ENCODE measurements around the gene ALDH16A1. TPM values are rescaled to one million over a fixed set of nuclear protein-coding genes. Genes with fewer than 3 reads are reported as not detected.

The ALDH16A1 gene
- total and polyA plus RNA-seq, 9 donors: 0.93 to 24.2 (median 20.2) TPM

GRCh38 chr19:49437231-49437630 lies 15.8 kb upstream of the ALDH16A1 start:
- WGBS, 3 donors: 11 to 14% (median 14%) methylated on average over 8 of the region's 8 CpGs
- Histone ChIP-seq H3K4me3 (no peak overlapping the region), H3K27ac (no peak overlapping the region), H3K9me3 (no peaks in the 10 kb centered on the region), H3K27me3 (peaks cover 1% of the 10 kb centered on the region), H3K4me1 (ENCODE audit: insufficient read depth) (no peaks in the 10 kb centered on the region), H3K36me3 (no peaks in the 10 kb centered on the region)
- intact Hi-C loops (cut with DNase I): loop anchor here in 2 of 4 donors (5.0 to 10.0 kb wide), 2 partner anchors 40 to 62 kb away; no protein-coding TSS in a partner anchor
- TF ChIP-seq POLR2A (IDR thresholded peaks at IDR 0.05): no peak
- no peak for TF ChIP-seq CTCF (IDR thresholded peaks at IDR 0.05)
- TF ChIP-seq EP300 (IDR thresholded peaks at IDR 0.05): no peak
- no peak for DNase-seq

DNA sequence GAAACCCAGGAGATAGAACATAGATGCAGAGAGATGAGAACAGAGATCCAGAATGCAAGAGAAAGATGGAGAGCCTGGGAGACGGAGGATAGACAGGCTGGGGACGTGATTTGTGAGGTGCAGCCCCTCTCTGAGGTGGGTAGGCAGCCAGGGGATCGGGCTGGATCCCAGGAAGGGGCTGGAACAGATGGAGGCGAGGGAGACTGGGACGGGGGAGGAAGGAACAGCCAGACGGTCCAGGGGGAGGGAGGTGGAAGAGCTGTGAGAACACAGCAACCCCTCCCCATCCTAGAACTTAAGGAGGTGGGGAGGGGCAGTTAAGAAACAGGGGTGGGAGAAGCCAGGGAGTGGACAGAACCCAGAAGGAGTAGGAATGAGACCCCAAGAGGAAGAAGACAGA lies 14.8 kb upstream of the ALDH16A1 start:
- H3K4me1 ChIP-seq (ENCODE audit: insufficient read depth): no peaks in the 10 kb centered on the region
- H3K27me3 ChIP-seq: no peaks in the 10 kb centered on the region
- no peaks in the 10 kb centered on the region for H3K9me3 ChIP-seq
- no peak overlapping the region for H3K27ac ChIP-seq
- no peak for DNase-seq
- WGBS, 3 donors: 4 to 6% (median 5%) methylated on average over 6 of the region's 6 CpGs
- intact Hi-C loops (cut with DNase I): loop anchor here in 2 of 4 donors (5.0 to 10.0 kb wide), 2 partner anchors 41 to 63 kb away; no protein-coding TSS in a partner anchor
- no peaks in the 10 kb centered on the region for H3K36me3 ChIP-seq
- H3K4me3 ChIP-seq: no peak overlapping the region
- no peak for TF ChIP-seq EP300 (IDR thresholded peaks at IDR 0.05)
- no peak for TF ChIP-seq CTCF (IDR thresholded peaks at IDR 0.05)
- no peak for TF ChIP-seq POLR2A (IDR thresholded peaks at IDR 0.05)

- DNase-seq: no peak
- WGBS, 3 donors: 44 to 49% (median 48%) methylated on average over 6 of the region's 6 CpGs
- no peaks in the 10 kb centered on the region for H3K36me3 ChIP-seq
- H3K27me3 ChIP-seq: no peaks in the 10 kb centered on the region
- intact Hi-C loops (cut with DNase I): loop anchor here (5.0 to 10.0 kb wide), 4 partner anchors 43 to 213 kb away; partner anchors contain the start of genes DKKL1 (in 1 of the 4) and TEAD2 (in 1 of the 4)
- no peaks in the 10 kb centered on the region for H3K4me1 ChIP-seq (ENCODE audit: insufficient read depth)
- H3K9me3 ChIP-seq: no peaks in the 10 kb centered on the region
- no peak for TF ChIP-seq POLR2A (IDR thresholded peaks at IDR 0.05)
- no peak for TF ChIP-seq CTCF (IDR thresholded peaks at IDR 0.05)
- TF ChIP-seq EP300 (IDR thresholded peaks at IDR 0.05): no peak
- no peak overlapping the region for H3K4me3 ChIP-seq
- H3K27ac ChIP-seq: no peak overlapping the region
These were observed 13.2 kb upstream of the ALDH16A1 start for GRCh38 chr19:49439836-49440235.

- Histone ChIP-seq H3K4me1 (ENCODE audit: insufficient read depth) (no peaks in the 10 kb centered on the region), H3K4me3 (no peak overlapping the region), H3K27me3 (no peaks in the 10 kb centered on the region), H3K27ac (no peak overlapping the region), H3K9me3 (no peaks in the 10 kb centered on the region), H3K36me3 (no peaks in the 10 kb centered on the region)
- 17 to 21% (median 20%) methylated on average over 19 of the region's 19 CpGs for WGBS, 3 donors
- TF ChIP-seq CTCF (IDR thresholded peaks at IDR 0.05): no peak
- no peak for TF ChIP-seq EP300 (IDR thresholded peaks at IDR 0.05)
- no peak for TF ChIP-seq POLR2A (IDR thresholded peaks at IDR 0.05)
- intact Hi-C loops (cut with DNase I): loop anchor here in 3 of 4 donors (5.0 to 10.0 kb wide), 2 partner anchors 76 to 213 kb away; partner anchors contain the start of genes DKKL1 (in 1 of the 3) and TEAD2 (in 1 of the 3)
- no peak for DNase-seq
These were observed 12.4 kb upstream of the ALDH16A1 start for GRCh38 chr19:49440439-49441209.
